ENCODE results near the gene MIB2.

- no peak for TF ChIP-seq CTCF (IDR thresholded peaks at IDR 0.05)
- no peak for TF ChIP-seq POLR2A (IDR thresholded peaks at IDR 0.05)
These were observed 14.3 kb downstream of the MIB2 start for GRCh38 chr1:1629430-1630190.

Data from vagina (tissue), 2 donors.